Skeletal muscle cell (primary cell): ENCODE data around the gene RAB26.
"Not testable (repeated sequence)": the region's sequence is repeated elsewhere in the genome, so short reads cannot be mapped to it uniquely, and the experiment has no call there.

ENCODE experiments used
- DNase-seq: peaks from one replicate; pipeline ENCODE4 v3.0.0-alpha.2; 2010; ENCODE audit warnings: low read depth
- H3K4me3 ChIP-seq: 2 replicates; pipeline ENCODE4 v1.5.1; 2011; ENCODE audit warnings: low read depth, mild to moderate bottlenecking, control low read depth, low read length, moderate library complexity

Gene RAB26

DNA sequence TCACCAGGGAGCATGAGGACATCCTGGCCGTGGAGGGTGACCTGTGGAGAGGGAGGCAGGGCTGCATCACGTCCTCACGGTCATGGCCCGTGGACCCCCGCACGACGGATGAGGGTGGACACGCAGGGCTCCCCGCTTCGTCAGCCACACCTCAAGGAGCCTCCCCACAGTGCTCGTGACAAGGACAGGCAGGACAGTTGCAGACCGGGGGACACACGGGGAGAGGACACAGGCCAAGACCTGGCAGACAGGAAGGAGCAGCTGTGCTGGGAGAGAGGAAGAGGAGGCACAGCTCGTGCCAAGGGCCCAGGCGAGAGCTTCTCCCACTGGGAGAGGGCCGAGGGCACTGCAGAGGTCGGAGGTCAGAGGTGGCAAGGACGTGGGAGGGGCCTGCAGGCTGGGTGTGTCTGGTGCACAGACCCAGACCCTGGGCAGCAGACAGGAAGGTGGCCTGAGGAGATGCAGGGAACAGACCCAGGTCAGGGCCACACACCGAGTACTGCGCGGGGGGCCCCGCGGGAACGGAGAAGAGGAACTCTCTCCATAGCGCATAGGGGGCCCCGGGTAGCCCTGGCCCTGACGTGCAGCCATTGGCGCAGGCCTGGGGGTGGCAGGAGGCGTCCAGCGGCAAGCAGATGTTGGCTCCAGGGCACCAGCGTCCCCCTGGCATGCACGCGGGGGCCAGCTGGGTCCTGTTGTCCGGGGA, 33.4 kb upstream of the RAB26 start:
- H3K4me3 ChIP-seq, DNase-seq: not testable (repeated sequence)

DNA sequence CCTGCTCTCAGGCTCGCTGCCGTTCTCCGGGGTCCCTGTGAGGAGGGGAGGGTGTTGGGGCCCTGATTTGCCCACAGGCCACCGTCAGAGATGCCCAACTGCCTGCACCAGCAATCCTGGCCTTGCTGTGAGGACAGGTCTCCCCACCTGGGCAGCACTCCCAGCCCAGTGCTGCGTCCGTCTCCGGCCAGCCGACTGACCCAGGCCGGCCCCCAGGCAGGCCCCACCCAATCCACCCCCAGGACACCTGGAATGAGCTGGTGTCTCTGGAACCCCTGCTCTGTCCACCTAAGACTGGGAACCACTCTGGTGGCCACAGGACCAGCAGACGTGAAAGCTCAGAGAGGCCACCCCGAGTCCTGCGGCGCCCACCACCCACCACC, 32.8 kb upstream of the RAB26 start:
- H3K4me3 ChIP-seq = no peak overlapping the region
- DNase-seq = no peak

DNA sequence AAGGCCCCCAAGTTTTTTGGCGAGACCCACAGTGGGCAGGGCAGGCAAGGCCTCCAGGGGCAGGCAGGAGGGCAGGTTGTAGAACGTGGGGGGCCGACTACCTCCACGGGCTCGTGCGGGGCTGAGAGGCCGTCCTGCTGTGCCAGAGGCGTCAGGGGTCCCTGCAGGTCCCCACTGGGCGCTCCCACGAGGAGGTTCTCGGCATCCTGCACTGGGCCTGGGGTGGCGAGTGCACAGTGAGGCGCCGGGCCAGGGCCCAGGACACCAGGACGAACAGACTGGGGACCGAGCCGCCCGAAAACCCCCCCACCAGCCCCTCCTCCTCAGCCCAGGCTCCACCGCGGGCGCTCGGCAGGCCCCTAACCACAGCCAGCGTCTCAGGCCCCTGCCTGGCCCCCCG, 32.0 kb upstream of the RAB26 start:
- DNase-seq, H3K4me3 ChIP-seq: not testable (repeated sequence)

DNA sequence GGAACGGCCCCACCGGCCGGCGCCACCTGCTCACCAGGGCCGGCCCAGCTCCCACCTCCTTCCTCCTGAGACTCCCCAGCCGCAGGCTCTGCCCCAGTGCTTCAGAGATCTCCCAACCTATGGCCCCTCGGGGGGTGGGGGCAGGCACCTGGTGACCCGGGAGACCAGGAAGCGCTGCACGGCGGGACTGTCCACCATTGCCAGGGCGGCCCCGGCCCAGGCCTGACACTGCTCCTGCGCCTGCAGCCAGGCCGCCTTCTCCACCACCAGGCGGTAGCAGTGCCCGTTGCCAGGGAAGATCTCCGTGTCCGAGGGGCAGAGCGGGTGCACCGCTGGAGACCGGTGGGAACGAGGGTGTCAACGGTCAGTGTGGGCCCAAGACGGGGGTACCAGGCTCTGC, 31.1 kb upstream of the RAB26 start:
- DNase-seq, H3K4me3 ChIP-seq: not testable (repeated sequence)

DNA sequence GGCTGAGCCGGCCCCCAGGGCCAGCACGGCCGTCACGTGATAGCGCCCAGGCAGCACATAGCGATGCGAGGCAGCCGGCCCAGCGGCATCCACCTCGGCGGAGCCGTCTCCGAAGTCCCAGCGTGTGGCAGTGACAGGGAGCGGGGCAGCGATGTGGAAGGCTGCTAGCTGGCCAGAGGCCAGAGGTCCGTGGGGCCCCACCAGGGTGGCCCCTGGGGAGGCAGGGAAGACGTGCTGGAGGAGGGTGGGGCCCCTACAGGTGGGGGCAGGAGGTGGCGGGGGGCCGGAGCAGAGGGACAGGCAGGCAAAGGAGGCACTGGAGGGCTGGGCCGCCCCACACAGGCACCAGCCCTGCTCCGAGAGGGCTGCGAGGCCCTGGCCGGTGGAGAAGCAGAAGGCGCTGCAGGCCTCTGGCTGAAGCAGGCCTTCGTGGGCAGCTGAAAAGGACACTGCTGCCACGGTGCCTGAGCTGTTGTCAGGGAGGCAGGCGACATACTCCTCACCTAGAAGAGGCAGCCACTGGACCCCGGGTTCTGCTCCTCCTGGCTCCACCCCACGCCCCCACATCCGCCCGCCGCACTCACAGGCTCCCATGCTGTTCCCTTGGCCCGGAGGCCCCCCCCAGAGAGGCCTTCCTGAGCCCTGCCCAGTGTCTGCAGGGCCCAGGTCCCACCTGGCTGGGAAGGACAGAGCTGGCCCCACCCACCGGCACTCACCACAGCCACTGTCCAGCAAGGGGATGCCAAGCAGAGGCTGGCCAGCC, 30.3 kb upstream of the RAB26 start:
- H3K4me3 ChIP-seq, DNase-seq: not testable (repeated sequence)

DNA sequence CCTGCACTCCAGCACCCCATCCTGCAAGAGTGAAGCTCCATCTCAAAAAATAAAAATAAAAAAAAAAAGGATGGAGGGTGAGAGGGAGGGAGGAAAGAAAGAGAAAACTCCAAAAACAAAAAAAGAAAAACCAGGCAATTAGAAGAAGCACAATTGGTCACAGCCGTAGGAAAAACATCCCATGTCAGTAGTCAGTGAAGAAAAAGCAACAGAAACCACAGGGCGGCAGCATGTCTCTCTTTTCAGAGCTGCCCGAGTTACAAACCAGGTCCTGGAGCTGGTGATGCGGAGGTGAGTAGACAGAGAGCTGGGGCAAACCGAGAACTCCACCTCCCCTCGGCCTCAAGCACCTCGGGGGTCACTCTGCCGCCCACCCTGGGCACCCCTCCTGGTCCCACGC, 27.1 kb upstream of the RAB26 start:
- H3K4me3 ChIP-seq, DNase-seq: not testable (repeated sequence)

DNA sequence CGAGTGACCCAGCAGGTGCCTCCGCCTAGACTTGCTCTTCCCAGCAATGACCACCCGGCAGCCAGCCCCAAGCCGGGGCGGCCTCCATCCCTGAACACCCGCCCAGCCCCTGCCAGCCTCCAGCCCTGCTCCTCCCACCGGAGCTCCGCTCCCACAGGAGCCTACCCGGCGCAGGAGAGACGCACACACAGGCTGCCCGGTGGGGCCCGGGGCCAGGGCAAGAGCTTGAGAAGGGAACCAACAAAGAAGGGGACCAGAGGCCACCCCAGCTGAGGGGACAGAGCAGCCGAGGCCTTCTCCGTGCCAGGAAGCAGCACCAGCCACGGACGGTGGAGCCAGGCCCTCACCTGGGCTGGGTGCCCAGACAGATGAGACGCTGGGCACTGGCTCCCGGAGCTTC, 26.6 kb upstream of the RAB26 start:
- no peak for DNase-seq
- H3K4me3 ChIP-seq = no peak overlapping the region

DNA sequence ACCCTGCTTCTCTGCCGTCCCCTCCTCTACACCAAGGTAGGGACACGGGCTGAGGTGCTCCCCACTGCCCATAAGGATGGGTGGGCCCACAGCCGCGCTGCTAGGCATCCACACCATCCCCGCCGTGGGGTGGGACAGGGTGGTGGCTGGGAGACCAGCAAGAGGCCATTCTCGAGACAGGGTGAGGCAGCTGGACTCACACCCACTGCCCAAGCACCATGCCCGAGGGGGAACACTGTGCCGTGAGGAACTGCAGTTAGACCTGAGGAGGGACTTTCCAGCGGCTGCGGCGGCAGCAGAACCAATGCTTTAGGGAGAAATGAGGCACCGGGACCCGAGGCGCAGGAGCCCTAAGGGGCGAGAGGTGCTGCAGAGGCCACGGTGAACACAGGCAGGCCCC, 26.0 kb upstream of the RAB26 start:
- H3K4me3 ChIP-seq = no peak overlapping the region
- no peak for DNase-seq

DNA sequence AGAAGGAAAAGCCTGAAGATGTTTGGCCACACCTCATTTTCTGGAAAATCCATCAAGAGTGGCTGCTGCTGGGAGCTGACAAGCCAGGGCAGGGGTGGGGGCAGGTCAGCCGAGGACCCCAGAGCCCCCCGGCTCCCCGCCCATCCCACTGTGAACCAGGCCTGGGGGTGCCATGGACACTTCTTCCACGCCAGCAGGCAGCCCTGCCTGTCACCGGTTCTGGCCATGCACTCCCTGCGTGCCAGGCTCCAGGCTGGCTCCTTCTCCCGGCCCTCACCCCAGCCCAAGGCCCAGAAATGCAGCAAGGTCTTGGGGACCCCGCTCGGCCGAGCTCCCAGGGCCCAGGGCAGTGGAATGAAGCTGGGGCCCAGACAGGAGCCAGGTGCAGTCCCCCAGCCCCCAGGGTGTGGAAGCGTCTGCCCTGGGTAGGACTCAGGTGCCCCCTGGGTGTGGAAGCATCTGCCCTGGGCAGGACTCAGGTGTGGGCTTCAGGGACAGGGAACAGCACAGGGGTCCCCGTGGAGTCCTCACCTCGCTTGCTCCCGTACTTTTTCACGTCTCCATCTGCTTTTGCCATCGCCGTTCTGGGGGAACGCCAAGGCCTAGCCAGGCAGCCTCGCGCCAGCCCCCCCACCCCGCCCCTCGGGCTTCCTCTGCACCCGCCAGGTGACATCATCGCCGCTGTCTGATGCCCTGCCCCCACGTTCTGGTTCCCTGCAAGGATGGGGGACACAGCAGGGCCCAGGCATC, 25.3 kb upstream of the RAB26 start:
- not testable (repeated sequence) for DNase-seq, H3K4me3 ChIP-seq

DNA sequence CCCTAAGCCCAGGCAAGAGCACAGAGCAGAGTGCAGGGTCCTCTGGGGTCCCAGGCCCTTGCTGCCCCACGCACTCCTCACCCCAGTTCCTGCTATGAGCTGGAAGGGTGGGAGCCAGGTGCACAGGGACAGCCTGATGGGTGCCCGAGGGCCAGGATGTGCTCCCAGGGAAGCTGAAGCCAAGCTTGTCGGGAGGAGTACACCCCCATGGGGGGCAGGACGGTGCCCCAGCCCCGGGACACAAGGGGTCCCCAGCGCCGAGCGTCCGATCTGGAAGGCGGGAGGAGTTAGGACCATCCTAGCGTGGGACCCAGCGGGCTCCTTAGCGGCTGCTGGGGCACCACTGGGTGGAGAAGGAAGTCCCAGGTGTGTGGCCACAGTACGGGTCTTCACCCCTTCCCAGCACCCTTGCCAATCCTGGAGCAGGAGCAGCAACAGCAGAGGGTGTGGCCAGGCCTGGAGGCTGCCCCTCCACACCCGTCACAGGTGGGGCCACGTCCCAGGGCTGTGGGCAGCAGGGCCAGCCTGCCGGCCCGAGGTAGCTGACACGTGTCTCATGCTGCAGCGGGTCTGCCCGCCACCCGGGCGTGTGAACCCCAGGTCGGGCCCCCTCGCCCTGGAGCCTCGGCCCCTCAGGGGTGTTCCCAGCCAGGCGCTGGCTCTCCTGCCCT, 24.6 kb upstream of the RAB26 start:
- H3K4me3 ChIP-seq, DNase-seq: not testable (repeated sequence)

DNA sequence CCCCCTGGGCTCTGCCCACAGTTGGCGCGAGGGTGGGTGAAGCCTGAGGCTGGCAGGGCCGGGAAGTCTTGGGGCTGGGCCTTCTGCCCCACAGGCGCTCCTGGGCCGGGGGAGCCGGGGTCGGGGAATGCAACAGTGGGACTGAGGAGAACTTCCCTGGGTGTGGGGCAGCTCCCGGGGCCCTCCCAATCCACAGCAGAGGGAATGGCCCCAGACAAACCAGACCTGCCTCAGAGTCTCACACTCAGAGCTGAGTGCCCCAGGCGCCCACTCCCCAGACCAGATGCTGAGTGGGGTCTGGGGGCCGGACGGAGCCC, 24.1 kb upstream of the RAB26 start:
- H3K4me3 ChIP-seq, DNase-seq: not testable (repeated sequence)

DNA sequence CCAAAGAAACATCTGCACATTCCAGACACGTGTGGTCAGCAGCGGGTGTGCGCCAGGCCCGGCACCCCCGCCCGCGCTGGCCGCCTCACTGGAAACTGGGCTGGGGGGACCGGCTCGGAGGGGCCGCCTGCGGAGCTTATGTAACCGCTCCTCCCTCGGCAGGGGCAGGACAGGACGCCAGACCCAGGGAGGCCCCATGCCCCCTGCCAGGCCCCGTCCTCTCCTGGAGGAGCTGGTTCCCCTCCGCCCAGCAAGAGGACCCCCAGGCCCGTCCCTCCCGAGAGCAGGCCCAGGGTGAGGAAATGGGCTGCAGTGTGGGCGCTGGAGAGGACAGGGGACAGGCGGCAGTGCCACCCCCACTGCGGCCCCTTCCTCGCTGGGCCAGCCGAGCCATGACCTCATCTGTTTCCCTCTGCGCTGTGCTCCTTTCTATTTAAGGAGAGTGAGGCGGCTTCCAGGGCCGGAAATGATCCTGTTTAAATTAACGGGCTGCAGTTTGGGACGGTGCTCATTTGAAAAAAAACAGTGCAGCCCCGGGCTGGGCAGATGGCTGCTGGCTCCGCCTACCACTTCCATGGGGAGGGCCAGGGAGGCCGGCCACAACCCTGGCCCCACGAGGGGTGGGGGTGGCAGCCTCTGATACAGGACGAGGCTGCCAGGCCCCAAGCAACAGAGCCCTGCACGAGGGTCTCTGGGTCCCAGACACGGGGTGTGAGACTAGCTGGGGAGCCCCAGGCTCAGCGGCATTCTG, 23.6 kb upstream of the RAB26 start:
- DNase-seq = not testable (repeated sequence)
- peak overlapping the region; percentile 20 for H3K4me3 ChIP-seq

DNA sequence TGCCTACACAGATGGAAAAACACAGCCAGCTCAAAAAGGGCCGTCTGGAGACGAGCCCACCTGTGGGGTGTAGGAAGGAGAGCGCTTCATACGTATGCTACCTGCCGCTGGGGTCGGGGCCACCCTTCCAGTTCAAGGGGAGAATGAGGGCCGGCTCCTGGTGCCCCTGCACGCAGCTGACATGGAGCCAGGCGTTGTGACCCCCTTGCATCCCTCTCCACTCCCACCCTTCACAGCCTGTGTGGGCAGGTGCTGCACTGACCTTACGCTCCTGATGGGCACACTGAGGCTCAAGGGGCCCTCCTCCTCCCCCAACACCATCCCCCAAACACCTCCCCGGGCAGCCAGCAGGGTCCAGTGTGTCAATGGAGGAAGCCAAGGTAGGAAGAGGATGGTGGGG, 22.8 kb upstream of the RAB26 start:
- DNase-seq, H3K4me3 ChIP-seq: not testable (repeated sequence)

DNA sequence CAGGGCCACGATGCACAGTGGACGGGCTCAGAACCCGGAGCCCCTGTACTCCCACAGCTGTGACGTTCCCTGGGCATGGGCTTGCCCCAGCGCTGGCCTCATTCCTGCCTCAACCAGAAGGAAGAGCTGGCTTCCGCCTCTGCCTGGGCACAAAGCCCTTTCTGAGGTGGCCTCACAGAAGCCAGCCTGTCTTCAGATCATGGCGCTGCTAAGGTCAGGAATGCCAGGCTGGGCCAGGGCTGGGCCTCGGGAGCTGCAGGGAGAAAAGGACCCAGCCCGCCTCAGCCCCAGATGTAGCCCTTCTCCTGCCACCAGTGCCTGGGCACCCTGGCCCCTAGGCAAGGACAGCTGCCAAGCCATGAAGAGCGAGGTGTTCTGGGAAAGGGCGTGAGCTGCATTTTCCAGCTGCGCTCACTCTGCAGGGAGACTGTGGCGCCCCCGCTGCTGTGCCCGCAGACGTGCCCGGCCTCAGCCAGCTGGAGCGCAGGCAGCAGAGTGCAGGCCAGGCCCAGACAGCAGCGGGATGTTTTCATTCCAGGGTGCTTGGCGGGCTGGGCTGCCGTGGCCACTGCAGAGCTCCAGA, 22.2 kb upstream of the RAB26 start:
- not testable (repeated sequence) for H3K4me3 ChIP-seq, DNase-seq

DNA sequence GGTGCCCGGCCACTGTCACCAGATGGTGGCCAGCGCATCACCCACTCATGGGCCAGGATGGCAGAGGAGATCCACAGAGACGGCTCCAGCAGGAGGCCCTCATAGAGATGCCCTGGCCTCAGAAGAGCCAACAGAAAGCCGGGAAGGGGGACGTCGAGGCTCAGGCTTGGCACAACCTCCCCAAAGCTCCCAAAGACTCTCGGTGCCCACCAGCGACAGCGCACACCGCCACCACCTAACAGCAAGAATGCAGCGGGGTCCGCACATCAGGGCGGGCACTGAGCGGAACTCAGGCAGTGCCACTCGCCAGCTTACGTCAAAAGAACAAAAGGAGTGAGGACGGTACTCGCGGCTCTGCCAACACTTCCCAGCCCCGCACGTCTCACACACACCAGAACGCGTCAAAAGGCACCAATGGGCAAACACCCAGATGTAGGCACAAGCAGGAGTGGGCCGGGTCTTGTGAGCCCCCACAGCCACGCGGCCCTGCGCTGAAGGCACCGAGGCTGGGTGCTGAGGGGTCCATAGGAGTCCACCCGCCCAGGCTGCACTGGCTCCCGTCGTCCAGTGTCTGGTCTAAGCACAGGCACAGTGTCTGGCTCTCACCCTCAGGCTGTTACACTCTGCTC, 21.4 kb upstream of the RAB26 start:
- not testable (repeated sequence) for H3K4me3 ChIP-seq, DNase-seq

DNA sequence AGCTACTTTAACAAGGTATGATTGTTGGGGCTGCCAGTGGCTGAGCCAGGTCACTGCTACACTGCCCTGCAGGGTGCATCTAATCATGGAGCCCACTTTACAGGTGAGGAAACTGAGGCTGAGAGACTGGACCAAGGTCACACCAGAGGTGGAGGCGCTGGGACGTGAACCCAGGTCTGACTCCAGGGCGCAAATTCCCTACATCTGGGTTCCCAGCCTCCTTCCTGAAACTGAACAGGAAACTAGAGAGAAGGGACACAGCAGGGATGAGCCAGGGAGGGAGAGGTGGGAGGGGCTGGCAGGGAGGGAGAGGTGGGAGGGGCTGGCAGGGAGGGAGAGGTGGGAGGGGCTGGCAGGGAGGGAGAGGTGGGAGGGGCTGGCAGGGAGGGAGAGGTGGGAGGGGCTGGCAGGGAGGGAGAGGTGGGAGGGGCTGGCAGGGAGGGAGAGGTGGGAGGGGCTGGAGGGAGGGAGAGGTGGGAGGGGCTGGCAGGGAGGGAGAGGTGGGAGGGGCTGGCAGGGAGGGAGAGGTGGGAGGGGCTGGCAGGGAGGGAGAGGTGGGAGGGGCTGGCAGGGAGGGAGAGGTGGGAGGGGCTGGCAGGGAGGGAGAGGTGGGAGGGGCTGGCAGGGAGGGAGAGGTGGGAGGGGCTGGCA, 20.7 kb upstream of the RAB26 start:
- H3K4me3 ChIP-seq, DNase-seq: not testable (repeated sequence)

DNA sequence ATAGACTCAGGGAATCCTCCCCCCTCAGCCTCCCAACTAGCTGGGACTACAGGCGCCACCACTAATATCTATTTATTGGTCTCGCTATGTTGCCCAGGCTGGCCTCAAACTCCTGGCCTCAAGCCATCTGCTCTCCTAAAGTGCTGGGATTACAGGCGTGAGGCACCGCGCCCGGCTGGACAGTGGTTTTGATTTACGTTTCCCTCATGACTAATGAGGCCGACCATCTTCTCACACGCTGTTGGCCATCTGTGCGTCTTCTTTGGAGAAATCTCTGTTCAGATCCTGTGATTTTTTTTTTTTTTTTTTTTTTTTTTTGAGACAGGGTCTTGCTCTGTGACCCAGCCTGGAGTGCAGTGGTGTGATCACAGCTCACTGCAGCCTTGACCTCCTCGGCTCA, 19.2 kb upstream of the RAB26 start:
- DNase-seq, H3K4me3 ChIP-seq: not testable (repeated sequence)

DNA sequence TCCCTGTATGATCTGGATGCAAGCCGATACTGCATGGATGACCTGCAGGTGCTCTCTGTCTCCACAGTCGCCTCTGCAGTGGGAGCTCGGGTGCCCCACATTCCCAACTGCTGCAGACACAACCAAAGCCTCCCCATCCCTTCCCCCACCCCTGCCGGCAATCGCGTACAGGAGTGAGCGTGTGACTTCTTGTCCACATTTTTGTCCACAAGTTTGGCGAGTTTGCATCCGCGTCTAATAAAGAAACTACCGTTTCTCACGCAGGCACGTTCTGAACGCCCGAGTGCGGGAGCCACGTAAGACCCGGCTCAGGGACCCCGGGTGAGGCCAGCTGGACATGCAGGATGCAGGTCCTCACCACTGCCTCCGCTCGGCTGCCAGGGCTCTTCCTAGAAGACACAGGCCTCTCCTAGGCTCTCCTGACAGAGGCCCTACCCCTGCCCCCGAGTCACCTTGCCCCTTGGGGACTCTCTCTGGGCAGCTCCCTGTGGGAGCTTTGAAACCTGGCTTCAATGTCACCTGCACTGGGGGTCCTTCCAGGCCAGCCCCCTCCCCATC, 18.5 kb upstream of the RAB26 start:
- not testable (repeated sequence) for DNase-seq, H3K4me3 ChIP-seq
